ACHN (cell line): Measurements from ENCODE around the gene HYAL1.

ENCODE experiments used
- DNase-seq: peaks from one replicate; pipeline ENCODE4 v3.0.0-alpha.2; 2015
- in situ Hi-C: cut with HindIII; loops from 2 replicates; pipeline ENCODE4 v1.10.0; 2017; ENCODE audit warnings: low sequenced_read_pairs, low pct_ligation_motif_present, low pct_unique_long_range_greater_than_20kb

Gene HYAL1

GRCh38 chr3:50256978-50257890, 46.1 kb downstream of the HYAL1 start:
- no peak for DNase-seq
- in situ Hi-C loops, result no loop called here

GRCh38 chr3:50255251-50255615, 48.1 kb downstream of the HYAL1 start:
- no peak for DNase-seq
- in situ Hi-C loops, result no loop called here

DNA sequence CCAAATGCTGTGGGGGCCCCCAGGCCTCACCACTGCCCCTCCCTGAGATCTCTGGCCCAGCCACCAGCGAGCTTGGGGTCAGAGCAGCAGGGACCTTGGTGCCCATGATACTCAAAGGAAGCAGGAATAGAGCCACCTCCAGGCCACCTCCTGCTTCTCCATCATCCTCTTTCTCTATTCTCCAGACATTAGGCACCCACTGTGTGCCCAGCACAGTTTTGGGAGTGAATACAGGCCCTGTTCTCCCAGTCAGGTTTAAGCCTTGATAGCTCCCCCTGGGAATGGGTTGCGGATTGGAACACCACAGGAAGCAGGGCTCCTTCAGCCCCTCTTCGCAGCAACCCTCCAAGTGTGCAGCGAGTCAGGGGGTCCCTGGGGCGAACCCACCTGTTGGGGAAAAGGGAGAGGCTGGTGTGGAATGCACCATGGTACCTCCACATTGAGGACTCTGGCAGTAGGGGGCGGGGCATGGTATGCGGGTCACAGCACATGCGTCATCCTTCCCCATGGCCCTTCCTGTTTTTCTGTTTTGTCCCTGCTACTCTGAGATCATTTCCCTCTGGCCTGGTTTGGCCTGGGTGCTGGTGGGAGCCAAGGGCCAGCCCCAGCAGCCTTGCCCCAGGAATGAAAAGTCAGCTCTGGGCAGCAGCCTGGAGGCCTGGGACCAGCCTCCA, 48.7 kb downstream of the HYAL1 start:
- DNase-seq, result no peak
- in situ Hi-C loops, result no loop called here

GRCh38 chr3:50251220-50251619, 52.2 kb downstream of the HYAL1 start:
- in situ Hi-C loops, result no loop called here
- no peak for DNase-seq

DNA sequence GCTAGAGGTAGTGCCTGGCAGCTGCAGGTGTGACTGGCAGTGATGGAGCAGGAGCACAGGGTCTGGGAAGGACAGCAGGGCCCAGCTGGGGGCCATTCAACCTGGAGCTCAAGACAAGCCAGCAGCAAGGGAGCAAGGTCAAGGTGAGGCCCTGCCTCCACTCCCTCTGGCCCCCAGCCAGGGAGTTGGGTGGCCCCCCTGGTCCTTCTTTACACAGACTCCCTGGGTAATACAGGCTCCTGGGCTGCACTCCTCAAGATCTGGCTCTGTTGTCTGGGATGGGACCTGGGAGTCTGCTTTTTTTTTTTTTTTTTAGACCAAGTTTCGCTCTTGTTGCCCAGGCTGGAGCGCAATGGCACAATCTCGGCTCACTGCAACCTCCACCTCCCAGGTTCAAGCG, 52.9 kb downstream of the HYAL1 start:
- in situ Hi-C loops, result no loop called here
- no peak for DNase-seq
